HG02642 (cell line): Measurements from ENCODE around the gene CMTM6.
"Not testable (repeated sequence)": the region's sequence is repeated elsewhere in the genome, so short reads cannot be mapped to it uniquely, and the experiment has no call there.

Experiments used
- ATAC-seq: cut with Tn5 transposase; IDR thresholded peaks from one replicate; pipeline ENCODE4 v1.9.1; 2021; ENCODE audit warnings: mild to moderate bottlenecking; ENCODE audit not compliant: unreplicated experiment, poor library complexity

Gene CMTM6

DNA sequence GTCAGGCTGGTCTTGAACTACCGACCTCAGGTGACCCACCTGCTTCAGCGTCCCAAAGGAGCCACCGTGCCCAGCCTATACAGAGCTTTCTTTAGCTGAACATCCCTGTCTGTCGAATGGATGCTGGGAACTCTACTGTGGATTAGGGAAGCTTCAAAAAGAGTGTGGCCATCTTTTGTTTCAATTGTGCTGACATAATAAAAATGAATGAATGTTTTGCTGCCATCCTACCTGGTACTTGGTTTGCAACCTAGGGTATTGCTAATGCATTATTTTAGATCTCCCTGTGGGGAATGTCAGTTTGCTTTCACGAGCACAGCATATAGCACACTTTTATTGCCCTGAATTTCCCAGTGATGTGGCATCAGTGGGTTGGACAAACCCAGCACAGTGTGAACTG lies 32.3 kb downstream of the CMTM6 start:
- no peak for ATAC-seq

DNA sequence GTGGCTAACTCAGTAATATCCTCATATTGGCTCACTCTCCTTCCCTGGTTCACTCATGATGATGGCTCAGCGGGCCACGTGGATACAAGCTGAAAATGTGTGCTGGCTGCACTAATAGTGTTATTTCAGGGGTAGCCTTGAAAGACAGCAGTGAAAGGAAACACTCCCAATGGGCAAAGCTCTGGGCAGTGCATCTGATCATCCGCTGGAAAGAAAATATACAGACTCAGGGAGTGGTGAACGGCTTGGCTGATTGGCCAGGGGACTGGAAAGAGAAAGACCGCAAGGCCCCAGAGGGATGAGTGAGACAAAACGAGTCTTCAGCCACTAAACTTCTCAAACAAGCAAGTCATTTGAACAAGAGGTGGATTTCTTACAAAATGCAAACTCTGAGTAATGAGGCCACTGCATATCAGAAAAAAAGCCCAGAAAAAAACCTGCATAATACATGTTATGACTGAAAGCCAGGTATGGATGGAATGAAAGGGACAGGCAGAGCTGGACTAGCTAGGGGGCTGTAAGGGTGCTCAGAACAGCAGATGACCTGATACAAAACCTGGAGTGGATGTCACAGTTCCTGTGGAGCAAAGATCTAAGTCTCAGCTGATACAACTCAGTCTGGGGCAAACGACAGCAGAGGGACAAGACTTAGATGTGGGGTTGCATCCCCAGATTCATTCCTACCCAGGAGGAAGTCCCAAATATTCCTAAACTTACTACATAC lies 33.3 kb downstream of the CMTM6 start:
- ATAC-seq, result peak; percentile 16

DNA sequence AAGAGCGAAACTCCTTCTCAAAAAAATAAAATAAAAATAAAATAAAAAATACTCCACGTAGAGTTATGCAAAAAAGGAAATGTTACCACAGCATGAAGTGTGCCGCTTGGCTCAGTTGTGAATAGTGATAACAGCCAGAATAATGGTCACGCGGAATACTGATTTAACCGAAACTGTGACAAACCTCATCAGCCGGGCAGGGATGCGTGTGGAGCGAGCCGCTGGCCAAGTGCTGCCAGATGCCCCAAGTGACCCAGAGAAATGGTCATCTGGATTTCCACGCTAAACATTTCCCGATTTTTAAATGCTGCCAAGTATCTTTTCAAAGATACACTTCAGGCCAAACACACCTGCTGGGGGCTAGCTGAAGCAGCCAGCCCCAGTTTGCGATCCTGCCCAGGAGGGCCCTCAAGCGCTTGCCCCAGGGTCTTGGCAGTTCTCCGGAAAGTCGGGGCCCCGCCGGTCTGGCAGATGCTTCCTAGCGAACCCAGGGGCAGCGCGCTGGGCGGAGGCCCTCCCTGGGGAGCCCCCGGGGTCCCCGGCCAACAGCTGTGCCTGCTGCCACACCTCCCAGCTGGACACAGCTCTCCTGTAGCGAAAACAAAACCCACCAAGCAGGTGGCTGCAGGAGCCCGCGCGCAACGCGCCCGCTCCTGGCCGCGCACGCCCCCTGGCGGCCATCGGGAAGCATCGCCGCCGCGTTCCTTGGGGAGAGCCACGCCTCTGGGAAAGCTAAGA lies 35.1 kb downstream of the CMTM6 start:
- ATAC-seq, result peak; percentile 86

- ATAC-seq, result not testable (repeated sequence)
Measured at GRCh38 chr3:32466808-32467207, 35.8 kb downstream of the CMTM6 start.

DNA sequence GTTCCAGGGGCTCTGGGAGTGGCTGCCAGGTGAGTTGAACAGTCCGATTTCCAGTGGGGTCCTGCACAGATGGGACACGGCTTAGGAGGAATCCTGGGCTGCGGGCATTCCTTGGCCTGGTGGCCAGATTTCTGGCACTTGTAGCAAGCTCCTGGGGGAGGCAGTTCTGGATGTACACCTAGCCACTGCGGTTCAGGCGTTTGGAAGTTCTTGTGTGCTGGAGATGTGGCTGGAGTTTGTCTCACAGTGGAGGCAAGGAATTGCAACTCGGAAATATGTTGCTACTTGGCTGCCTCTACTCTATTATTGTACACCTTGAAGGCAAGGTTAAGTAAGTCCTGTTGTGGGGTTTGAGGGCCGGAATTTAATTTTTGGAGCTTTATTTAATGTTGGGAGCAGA lies 37.9 kb downstream of the CMTM6 start:
- ATAC-seq, result not testable (repeated sequence)

DNA sequence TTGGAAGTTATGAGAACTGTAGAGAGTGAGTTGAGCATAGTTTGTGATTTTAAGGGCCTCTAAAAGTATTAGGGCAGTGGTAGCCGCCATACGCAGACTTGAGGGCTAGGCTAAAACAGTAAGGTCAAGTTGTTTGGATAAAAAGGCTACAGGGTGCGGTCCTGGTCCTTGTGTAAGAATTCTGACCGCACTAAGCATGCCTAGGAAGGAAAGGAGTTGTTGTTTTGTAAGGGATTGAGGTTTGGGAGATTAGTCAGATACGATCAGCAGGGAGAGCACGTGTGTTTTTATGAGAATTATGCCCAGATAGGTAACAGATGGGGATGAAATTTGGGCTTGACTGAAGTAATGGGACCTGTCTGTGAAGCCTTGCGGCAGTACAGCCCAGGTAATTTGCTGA lies 39.2 kb downstream of the CMTM6 start:
- not testable (repeated sequence) for ATAC-seq

- ATAC-seq, result not testable (repeated sequence)
Measured at GRCh38 chr3:32462191-32462986, 40.3 kb downstream of the CMTM6 start.

- not testable (repeated sequence) for ATAC-seq
Measured at GRCh38 chr3:32460817-32461496, 41.7 kb downstream of the CMTM6 start.

DNA sequence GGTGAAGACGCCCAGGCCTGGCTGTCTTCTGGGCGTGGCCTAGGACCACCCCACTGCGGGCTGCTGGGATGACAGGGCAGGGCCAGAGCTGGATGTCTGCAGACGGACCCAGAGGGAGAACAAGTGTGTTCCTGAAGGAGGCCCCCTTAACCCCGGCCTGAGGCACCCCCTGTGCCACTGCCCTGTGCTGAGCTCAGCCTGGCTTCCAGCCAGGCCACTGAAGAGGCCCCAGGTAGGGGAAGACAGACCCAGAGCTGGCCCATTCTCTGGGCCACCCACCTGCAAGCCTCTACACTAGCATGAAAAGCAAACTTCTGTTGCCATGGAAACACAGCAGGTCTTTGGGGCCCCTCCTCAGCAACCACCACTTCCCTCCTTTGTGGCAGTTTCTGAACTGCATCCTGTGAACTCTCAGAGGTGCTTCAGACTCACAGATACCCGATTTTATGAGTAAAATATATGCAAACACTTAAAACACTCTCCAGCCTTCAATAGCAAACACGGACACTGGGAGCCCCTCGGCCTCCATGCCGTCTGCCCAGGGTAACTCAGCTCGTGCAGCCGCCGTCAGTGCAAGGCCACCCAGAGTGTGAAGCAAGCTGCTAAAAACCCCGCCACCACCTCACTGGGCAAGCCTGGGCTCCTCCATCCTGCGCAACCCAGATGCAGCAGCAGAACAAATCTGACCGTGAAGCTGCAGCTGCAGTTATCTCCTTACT lies 42.5 kb downstream of the CMTM6 start:
- ATAC-seq, result peak; percentile 80

- ATAC-seq, result no peak
Measured at GRCh38 chr3:32459450-32459849, 43.2 kb downstream of the CMTM6 start.

DNA sequence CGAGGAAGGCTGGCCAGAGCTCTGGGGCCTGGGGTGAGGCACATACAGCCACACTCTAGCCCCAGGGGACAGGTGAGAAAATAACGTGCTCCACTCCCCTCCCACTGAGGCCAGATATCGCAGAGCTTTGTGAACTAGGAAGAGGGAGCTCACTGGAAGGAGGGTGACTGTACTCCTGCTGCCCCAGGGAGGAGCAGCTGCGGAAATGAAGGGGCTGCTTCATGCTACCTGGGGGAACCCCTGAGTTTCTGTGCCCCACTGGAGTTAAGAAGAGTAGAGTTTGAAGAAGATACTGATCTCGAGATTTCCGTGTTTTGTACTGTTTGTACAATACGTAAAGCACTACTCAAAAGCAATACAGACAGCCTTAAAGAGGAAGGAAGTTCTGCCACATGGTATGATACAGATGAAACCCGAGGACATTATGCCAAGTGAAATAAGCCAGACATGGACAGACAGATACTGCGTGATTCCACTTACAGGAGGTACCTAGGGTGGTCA lies 44.6 kb downstream of the CMTM6 start:
- ATAC-seq, result peak; percentile 42

DNA sequence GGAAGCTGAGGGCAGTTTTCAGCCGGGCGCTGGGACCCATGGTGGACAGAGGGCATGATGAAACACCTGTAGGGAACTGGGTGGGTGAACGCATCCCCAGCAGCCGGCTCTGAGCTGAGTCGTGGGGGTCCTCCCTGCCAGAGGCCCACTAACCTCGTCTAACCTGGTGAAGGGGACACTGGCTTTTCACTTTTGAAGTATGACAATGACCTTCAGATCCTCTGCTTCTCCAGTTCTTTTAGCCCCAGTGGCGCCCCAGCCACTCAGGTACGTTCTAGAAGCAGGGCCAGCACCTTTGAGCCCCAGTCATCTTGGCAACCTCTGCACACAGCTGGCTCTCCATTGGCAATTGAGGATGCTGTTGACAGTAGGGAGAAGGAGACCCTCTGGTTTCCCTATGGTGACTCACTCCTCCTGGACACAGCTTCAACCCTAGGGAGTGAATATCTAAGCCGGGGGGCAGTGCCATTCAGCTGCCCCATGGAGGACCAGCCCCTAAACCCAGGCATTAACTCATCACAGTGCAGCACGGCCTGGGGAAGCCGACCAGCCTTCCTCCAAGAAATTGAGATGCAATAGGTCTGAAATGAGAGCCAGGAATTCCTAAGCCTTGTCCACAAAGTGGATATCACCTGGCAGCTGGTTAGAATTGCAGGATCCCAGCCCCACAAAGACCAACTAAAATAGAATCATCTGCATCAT lies 46.1 kb downstream of the CMTM6 start:
- no peak for ATAC-seq

DNA sequence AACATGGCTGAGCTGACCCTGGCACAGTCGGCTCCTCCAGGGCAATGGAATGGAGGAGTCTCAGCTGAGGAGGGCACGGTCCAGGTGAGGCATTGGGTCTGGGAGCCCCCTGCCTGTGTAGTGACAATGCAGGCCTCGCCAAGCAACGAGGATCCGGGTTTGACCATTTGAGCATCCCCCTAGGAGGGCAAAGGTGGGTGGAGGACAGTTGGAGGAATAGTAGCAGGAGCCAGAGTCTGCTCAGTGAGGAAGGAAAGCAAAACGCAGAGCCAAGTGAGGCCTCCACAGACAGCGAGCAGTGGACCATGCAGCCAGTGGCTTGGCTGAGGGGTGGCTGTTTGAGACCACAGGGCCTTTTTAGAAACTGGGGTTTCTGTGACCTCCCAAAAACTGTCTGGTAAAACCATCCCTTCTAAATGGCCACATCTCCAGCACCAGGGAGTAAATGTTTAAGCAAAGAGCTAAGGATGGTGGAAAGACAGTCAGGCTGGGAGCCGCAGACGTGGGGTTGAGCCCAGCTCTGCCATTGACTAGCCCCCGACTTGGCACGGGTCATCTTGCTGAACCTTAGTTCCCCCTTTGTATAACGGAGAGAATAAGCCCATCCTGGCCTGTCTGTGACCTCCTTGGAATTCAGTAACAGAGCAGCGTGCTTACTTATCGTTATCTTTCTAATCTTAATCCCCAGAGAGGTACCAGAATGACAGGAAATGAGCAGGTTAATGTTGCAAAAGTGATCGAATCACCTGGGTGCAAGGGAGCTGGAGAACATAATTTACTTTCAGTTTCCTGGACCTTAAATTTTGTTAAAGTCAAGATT lies 46.8 kb downstream of the CMTM6 start:
- no peak for ATAC-seq

DNA sequence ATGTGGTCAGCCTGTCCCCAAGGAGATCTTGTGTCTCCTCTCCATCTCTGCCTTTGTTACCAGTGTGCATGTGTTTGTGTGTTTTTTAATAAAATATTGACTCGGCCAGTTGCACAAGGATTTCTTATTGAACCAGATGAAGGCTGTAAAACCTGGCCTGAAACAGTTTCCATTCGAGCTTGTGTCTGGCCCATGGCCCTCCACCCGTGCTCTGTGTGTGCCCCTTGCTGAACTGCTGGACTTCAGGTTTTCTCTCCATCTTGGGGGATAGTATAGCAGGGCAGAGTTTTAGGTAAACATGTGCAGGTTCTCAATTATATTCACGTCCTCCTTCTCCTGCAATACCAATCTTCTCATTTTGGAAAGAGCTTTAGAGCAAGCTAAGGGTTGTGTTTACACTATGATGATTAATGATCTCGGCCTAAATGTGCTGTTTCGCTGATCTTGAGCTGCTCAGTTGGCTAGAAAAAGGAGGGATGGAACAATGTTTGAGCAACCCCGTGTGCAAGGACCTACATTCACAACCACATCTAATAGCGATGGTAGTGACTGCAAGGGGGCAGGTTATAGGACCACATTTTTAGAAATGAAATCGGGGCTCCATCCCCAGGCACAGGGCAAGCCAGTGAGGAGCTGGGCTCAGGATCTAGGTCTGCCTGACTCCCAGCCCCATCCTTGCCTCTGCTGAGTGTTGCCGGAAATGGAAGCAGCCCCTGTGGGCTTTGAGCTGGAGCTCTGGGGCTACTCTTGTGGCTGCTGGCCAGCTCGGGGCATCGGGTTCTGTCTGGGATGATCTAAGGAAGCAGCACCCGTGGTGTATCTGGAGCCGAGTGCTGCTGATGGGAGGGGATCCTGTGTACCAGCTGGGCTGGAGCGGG lies 47.7 kb downstream of the CMTM6 start:
- ATAC-seq, result no peak

- ATAC-seq, result no peak
Measured at GRCh38 chr3:32454111-32454510, 48.5 kb downstream of the CMTM6 start.

DNA sequence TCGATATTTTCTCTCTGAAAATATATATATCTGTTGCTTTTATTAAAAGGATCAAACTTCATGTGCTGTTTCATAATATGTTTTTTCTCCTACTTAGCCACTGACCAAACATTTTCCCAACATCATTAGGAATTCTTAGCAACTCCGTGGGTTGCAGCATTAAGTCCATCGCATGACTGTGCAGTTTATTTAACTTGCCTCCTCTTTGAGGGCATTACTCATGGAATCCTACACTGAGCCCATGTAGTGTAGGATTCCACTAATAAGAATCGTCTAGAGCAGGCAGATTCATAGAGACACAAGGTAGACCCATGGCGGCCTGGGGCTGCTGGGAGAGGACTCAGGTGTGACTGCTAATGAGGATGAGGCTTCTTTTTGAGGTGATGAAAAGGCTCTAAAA lies 49.3 kb downstream of the CMTM6 start:
- no peak for ATAC-seq

- no peak for ATAC-seq
Measured at GRCh38 chr3:32452009-32452408, 50.6 kb downstream of the CMTM6 start.
